ENCODE results near the gene NGEF. TPM values are rescaled to one million over a fixed set of nuclear protein-coding genes. Genes with fewer than 3 reads are reported as not detected.
A peak's percentile ranks its signal among the peaks of the same experiment; 100 is the strongest.

Gene NGEF
- total and polyA plus RNA-seq, 2 donors from 2014 or later: 4.8 to 5.3 TPM

DNA sequence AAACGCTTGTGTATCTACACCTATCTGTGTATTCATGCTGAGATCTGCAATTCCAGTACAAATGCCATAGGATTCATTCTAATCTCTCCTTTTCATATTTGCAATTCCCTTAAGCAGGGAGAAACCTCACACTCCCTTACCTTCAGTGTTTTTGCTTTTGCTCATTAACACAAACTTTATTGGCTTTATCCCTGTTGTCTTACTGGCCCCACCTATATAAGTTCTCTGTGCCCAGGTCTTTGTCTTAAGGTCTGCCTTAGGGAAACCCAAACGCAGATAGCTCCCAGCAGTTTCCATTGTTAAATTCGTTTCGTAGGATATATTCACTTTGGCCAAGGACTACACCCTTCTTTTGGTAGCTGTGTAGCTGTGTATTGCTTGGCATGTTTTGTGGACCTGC is 147.0 kb downstream of the NGEF start:
- no peaks in the 10 kb centered on the region for H3K9me3 ChIP-seq (ENCODE audit: control insufficient read depth in 2 of 3, insufficient read depth in 1 of 3, low read length in 3 of 3)
- no peak overlapping the region for H3K27ac ChIP-seq (ENCODE audit: low read depth in 2 of 2, low read length in 2 of 2)
- no peak overlapping the region for H3K9ac ChIP-seq (ENCODE audit: low read length in 3 of 3)
- intact Hi-C loops (cut with DNase I): no loop called here
- no peaks in the 10 kb centered on the region for H3K27me3 ChIP-seq (ENCODE audit: control insufficient read depth, insufficient read depth, low read length)
- TF ChIP-seq CTCF (IDR thresholded peaks at IDR 0.05; ENCODE audit: borderline replicate concordance, extremely low read depth, insufficient read depth): no peak
- no peaks in the 10 kb centered on the region for H3K36me3 ChIP-seq (ENCODE audit: control insufficient read depth in 2 of 3, insufficient read depth in 3 of 3, low read length in 3 of 3)
- FAIRE-seq: no peak
- H3K4me1 ChIP-seq (ENCODE audit: control insufficient read depth in 2 of 3, insufficient read depth in 2 of 3, low read depth in 1 of 3, low read length in 3 of 3): peaks cover 0 to 2% (median 0%) of the 10 kb centered on the region in 3 donors
- no peak for DNase-seq
- H3K4me3 ChIP-seq (ENCODE audit: low read length in 3 of 3): no peak overlapping the region

DNA sequence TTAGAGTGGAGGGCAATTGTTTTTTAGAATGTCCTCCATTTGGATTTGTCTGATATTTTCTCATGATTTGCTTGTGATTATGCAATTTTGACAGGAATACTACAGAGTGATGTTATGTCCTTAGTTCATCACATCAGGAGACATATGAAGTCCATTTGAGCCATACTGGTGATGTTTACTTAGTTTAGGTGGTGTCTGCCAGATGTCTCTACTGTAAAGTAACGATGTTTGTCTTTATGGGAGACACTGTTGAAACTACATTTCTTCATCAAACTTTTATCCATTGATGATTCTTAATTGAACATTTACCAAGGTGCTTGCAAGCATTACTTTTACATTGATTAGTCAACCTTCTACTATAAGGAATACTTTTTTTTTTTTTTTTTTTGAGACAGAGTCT is 147.9 kb downstream of the NGEF start:
- TF ChIP-seq CTCF (IDR thresholded peaks at IDR 0.05; ENCODE audit: borderline replicate concordance, extremely low read depth, insufficient read depth): no peak
- Histone ChIP-seq H3K4me1 (ENCODE audit: control insufficient read depth in 2 of 3, insufficient read depth in 2 of 3, low read depth in 1 of 3, low read length in 3 of 3) (peaks cover 0 to 5% (median 0%) of the 10 kb centered on the region in 3 donors), H3K36me3 (ENCODE audit: control insufficient read depth in 2 of 3, insufficient read depth in 3 of 3, low read length in 3 of 3) (no peaks in the 10 kb centered on the region), H3K27ac (ENCODE audit: low read depth in 2 of 2, low read length in 2 of 2) (no peak overlapping the region), H3K9ac (ENCODE audit: low read length in 3 of 3) (no peak overlapping the region), H3K4me3 (ENCODE audit: low read length in 3 of 3) (no peak overlapping the region), H3K9me3 (ENCODE audit: control insufficient read depth in 2 of 3, insufficient read depth in 1 of 3, low read length in 3 of 3) (no peaks in the 10 kb centered on the region), H3K27me3 (ENCODE audit: control insufficient read depth, insufficient read depth, low read length) (no peaks in the 10 kb centered on the region)
- FAIRE-seq: no peak
- intact Hi-C loops (cut with DNase I): no loop called here
- DNase-seq: no peak

DNA sequence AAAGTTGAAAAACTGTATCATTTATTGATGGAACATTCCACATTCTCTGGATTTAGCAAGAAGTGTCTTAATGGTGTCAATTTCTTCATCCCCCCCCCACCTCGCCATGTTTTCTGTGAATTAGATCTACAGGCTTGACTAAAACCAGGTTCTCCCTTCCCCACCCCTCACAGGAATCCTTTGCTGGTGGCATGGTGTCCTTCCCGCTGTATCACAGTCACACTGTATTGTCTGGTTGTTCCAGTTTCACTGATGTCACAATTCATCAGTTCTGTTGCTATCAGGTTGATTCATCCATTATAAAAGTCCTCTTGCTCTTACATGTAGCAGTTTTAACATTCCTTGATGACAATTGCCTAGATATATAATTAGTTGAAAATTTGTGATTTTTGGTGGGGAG is 149.1 kb downstream of the NGEF start:
- Histone ChIP-seq H3K27ac (ENCODE audit: low read depth in 2 of 2, low read length in 2 of 2) (no peak overlapping the region), H3K9ac (ENCODE audit: low read length in 3 of 3) (no peak overlapping the region), H3K36me3 (ENCODE audit: control insufficient read depth in 2 of 3, insufficient read depth in 3 of 3, low read length in 3 of 3) (no peaks in the 10 kb centered on the region), H3K4me1 (ENCODE audit: control insufficient read depth in 2 of 3, insufficient read depth in 2 of 3, low read depth in 1 of 3, low read length in 3 of 3) (peaks cover 0 to 5% (median 5%) of the 10 kb centered on the region in 3 donors), H3K4me3 (ENCODE audit: low read length in 3 of 3) (no peak overlapping the region), H3K27me3 (ENCODE audit: control insufficient read depth, insufficient read depth, low read length) (no peaks in the 10 kb centered on the region), H3K9me3 (ENCODE audit: control insufficient read depth in 2 of 3, insufficient read depth in 1 of 3, low read length in 3 of 3) (no peaks in the 10 kb centered on the region)
- DNase-seq (no peak), FAIRE-seq (no peak)
- intact Hi-C loops (cut with DNase I): no loop called here
- TF ChIP-seq CTCF (IDR thresholded peaks at IDR 0.05; ENCODE audit: borderline replicate concordance, extremely low read depth, insufficient read depth): no peak

DNA sequence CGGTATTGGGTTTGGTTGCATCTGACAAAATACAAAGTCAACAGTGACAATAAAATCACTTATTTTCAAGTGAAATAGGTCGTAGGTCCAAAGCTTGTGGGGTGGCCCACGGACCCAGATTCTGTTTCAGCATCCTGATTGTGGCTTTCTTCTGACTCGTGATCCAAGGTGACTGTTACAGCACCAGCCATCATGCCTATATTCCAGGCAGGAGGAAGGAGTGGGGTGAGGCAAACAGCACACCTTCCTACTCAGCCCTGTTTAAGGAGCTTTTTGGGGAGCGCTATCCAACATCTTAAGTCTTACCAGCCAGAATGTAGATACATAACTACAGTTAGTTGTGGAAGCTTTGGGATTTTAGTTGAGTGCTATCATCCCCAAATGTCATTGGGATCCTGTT is 151.7 kb downstream of the NGEF start:
- H3K27me3 ChIP-seq (ENCODE audit: control insufficient read depth, insufficient read depth, low read length): no peaks in the 10 kb centered on the region
- no peak overlapping the region for H3K9ac ChIP-seq (ENCODE audit: low read length in 3 of 3)
- no peak overlapping the region for H3K4me3 ChIP-seq (ENCODE audit: low read length in 3 of 3)
- FAIRE-seq (no peak), DNase-seq (no peak)
- no peaks in the 10 kb centered on the region for H3K9me3 ChIP-seq (ENCODE audit: control insufficient read depth in 2 of 3, insufficient read depth in 1 of 3, low read length in 3 of 3)
- intact Hi-C loops (cut with DNase I): no loop called here
- peaks cover 2 to 14% (median 3%) of the 10 kb centered on the region in 3 donors for H3K36me3 ChIP-seq (ENCODE audit: control insufficient read depth in 2 of 3, insufficient read depth in 3 of 3, low read length in 3 of 3)
- H3K4me1 ChIP-seq (ENCODE audit: control insufficient read depth in 2 of 3, insufficient read depth in 2 of 3, low read depth in 1 of 3, low read length in 3 of 3): peaks cover 0 to 7% (median 5%) of the 10 kb centered on the region in 3 donors
- no peak for TF ChIP-seq CTCF (IDR thresholded peaks at IDR 0.05; ENCODE audit: borderline replicate concordance, extremely low read depth, insufficient read depth)
- H3K27ac ChIP-seq (ENCODE audit: low read depth in 2 of 2, low read length in 2 of 2): peak overlapping the region; percentile 29 to 69
